A673 (cell line): ENCODE results near the gene ST6GALNAC6.

Experiments used
- EZH2 ChIP-seq: fragments of 200-600 bp; sonication (generic); IDR thresholded peaks from 2 replicates; pipeline ENCODE4 v1.6.1; 2017; ENCODE audit warnings: borderline replicate concordance, low read depth, mild to moderate bottlenecking, mixed read lengths, antibody characterized with exemption, low read length; ENCODE audit not compliant: poor library complexity, severe bottlenecking
- TF ChIP-seq, protein P1 (sequence below): fragments of 300-800, 200-600 bp; sonication (generic); conservative IDR thresholded peaks from 2 replicates; pipeline ENCODE4 v1.5.1; 2017; ENCODE audit warnings: low read depth, mild to moderate bottlenecking, antibody characterized with exemption, low read length, moderate library complexity, mixed read lengths

DNA sequence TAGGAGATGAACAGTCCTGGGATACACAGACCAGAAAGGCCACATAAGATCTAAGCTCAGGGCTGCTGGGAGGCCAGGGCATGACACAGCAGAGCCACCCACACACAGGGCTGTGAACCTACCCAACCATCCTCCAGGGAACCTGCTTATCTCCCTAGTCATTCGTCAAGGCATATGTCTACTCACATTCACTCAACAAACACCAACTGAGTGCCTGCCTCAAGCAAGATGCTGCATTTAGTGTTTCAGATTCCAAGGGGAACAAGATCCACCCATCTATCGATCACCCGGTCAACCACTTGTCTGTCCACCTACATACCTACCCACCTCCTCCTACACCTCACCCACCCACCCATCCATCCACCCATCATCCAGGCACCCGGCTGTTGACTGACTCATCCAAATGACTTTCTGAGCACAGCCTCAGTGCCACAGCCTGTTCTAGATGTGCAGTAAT lies 36.4 kb upstream of the ST6GALNAC6 start:
- TF ChIP-seq, protein P1, sequence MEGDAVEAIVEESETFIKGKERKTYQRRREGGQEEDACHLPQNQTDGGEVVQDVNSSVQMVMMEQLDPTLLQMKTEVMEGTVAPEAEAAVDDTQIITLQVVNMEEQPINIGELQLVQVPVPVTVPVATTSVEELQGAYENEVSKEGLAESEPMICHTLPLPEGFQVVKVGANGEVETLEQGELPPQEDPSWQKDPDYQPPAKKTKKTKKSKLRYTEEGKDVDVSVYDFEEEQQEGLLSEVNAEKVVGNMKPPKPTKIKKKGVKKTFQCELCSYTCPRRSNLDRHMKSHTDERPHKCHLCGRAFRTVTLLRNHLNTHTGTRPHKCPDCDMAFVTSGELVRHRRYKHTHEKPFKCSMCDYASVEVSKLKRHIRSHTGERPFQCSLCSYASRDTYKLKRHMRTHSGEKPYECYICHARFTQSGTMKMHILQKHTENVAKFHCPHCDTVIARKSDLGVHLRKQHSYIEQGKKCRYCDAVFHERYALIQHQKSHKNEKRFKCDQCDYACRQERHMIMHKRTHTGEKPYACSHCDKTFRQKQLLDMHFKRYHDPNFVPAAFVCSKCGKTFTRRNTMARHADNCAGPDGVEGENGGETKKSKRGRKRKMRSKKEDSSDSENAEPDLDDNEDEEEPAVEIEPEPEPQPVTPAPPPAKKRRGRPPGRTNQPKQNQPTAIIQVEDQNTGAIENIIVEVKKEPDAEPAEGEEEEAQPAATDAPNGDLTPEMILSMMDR: no peak
- no peak for TF ChIP-seq EZH2
